GM12873 (cell line): Measurements from ENCODE around the gene SYK.

ENCODE experiments used
- TF ChIP-seq, protein P1 (sequence below): IDR thresholded peaks from 2 replicates; pipeline ENCODE4 v1.5.1; 2012; ENCODE audit warnings: low read depth, mild to moderate bottlenecking, moderate library complexity, low read length, control low read depth; ENCODE audit not compliant: insufficient read depth; ENCODE audit errors: missing control alignments

The SYK gene

DNA sequence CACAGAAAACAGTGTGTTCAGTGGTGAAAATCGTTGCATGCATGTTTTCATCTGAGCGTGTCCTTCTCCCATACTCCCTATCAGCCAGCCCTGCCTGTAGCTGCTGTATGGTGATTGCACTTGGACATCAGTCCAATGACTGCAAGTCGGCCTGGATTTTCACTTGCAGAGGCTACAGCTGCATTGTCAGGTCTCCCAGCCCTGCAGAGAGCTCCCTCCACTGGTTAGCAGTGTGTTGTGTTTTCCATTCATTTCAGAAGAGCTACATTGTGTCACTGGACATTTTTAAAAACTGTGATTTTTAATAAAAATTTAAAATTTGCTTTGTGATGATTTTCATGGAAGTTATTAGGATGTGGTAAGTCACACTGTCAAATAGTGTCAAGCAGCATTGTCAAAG lies 96.6 kb downstream of the SYK start:
- TF ChIP-seq, protein P1, sequence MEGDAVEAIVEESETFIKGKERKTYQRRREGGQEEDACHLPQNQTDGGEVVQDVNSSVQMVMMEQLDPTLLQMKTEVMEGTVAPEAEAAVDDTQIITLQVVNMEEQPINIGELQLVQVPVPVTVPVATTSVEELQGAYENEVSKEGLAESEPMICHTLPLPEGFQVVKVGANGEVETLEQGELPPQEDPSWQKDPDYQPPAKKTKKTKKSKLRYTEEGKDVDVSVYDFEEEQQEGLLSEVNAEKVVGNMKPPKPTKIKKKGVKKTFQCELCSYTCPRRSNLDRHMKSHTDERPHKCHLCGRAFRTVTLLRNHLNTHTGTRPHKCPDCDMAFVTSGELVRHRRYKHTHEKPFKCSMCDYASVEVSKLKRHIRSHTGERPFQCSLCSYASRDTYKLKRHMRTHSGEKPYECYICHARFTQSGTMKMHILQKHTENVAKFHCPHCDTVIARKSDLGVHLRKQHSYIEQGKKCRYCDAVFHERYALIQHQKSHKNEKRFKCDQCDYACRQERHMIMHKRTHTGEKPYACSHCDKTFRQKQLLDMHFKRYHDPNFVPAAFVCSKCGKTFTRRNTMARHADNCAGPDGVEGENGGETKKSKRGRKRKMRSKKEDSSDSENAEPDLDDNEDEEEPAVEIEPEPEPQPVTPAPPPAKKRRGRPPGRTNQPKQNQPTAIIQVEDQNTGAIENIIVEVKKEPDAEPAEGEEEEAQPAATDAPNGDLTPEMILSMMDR = no peak

DNA sequence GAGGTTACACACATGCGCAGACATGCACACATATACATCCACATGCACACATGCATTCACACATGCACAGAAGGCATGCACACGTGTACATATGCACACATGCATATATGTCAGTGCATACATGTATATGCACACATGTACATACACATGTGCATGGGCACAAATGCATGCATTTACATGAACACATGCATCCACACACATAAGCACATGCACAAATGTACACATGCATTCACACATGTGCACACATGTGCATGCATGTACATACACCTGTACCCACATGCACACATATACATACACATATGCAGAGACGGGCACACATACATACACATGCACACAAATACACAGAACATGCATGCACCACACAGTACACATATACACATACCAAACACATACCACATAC lies 97.7 kb downstream of the SYK start:
- TF ChIP-seq, protein P1 = no peak

GRCh38 chr9:90900130-90900529 lies 98.5 kb downstream of the SYK start:
- TF ChIP-seq, protein P1 = no peak

GRCh38 chr9:90901933-90902332 lies 100.3 kb downstream of the SYK start:
- TF ChIP-seq, protein P1 = no peak

DNA sequence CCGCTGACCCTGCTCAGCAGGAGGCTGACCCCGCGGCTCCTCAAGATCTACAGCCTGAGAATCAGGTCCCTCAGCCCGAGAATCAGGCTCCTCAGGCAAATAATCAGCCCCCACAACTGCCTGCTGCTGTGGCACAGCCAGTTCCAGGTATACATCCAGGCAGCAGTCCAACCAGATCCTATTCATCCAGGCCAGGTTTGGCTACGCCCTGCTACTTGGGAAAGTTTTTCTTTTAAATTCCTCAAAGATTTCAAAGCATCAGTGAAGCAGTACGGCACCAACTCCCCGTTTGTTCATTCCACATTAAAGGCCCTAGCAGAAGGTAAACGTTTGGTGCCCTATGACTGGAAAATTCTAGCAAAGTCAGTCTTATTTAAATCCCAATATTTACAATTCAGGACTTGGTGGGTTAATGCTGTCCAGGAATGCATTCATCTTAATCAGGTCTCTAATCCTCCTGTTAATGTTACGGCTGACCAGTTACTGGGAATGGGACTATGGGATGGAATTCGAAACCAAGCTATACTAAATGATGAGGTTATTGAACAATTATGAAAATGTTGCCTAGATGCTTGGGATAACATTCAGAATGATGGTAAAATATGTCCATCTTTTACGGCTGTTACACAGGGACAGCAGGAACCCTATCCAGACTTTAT lies 102.3 kb downstream of the SYK start:
- TF ChIP-seq, protein P1 = no peak

DNA sequence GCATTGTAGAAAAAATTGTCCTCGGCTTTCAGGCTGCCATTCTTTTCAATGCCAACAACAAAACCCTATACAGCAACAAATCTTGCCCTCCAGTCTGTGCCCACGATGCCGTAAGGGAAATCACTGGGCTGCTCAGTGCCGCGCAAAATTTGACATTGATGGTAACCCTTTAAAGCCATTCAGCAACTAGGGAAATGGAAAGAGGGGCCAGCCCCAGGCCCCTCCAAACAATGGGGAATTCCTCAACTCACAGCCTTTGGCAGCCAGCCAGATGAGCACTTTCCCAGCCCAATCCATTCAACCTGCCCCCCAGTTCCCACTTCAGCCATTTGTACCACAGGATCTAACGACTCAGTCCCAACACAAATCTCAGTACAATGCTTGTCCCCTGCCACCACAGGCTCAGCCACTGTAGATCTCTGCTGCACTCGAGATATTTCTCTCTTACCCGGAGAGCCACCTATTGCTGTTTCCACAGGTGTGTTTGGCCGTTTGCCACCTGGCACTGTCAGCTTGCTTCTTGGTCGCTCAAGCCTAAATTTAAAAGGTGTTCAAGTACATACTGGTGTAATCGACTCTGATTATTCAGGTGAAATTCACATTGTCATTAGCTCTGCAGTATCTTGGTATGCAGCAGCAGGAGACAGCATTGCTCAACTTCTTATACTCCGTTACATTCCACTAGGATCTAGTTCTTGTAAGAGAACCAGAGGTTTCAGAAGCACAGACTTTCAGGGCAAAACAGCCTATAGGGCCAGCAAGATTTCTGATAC lies 103.3 kb downstream of the SYK start:
- TF ChIP-seq, protein P1 = no peak

DNA sequence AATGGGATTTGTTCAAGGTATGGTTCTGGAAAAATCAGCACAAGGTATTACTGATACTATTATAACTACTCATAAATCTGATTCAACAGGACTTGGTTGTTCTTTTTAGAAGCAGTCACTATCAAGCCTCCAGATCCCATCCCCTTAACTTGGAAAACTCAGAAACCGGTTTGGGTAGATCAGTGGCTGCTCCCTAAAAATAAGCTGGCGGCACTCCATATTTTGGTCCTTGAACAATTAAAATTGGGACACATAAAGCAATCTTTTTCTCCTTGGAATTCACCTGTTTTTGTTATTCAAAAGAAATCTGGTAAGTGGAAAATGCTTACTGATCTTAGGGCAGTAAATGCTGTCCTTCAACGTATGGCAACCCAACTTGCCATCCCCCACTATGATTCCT lies 104.2 kb downstream of the SYK start:
- TF ChIP-seq, protein P1 = no peak
